Stimulated activated CD4-positive, alpha-beta T cell treated with anti-CD3 and anti-CD28 coated beads, Interleukin-12 subunit alpha, Interleukin-12 subunit beta, amount 100 ng/mL, for 48 hours (primary cell): ENCODE measurements around the gene IFNL4.

Source experiments
- DNase-seq, 3 donors: peaks; one replicate each; pipeline ENCODE4 v3.0.0-alpha.2; 2020; ENCODE audit warnings: low read depth in 2 of 3, low spot score in 1 of 3

The IFNL4 gene

DNA sequence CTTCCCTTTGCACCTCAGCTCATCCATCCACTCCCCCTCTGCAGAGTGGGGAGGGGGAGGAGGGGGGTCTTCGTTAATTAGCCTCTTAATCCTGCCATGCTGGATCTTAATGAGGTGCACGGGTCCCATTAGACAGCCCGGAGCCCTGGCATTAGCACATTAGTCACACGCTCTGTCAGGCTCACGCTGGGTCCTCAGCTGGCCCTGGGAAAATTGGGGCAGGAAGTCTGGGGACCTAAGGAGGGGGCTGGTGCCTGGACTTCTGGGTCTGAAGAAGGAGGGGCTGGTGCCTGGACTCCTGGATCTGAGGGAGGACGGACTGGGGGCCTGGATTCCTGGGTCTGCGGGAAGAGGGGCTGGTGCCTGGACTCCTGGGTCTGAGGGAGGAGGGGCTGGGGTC lies 52.3 kb downstream of the IFNL4 start:
- no peak for DNase-seq
